Stimulated activated CD4-positive, alpha-beta T cell treated with anti-CD3 and anti-CD28 coated beads, Interleukin-1b, Interleukin-23, amount 100 ng/mL, for 1 hour (primary cell): ENCODE measurements around the gene C1orf159.
A peak's percentile ranks its signal among the peaks of the same experiment; 100 is the strongest.
"Not testable (repeated sequence)": the region's sequence is repeated elsewhere in the genome, so short reads cannot be mapped to it uniquely, and the experiment has no call there.

Experiments used
- DNase-seq, 2 donors: peaks; one replicate each; pipeline ENCODE4 v3.0.0-alpha.2; 2020; ENCODE audit warnings: low read depth in 2 of 2

The C1orf159 gene

GRCh38 chr1:1149416-1149815 lies 33.5 kb upstream of the C1orf159 start:
- no peak for DNase-seq

- no peak for DNase-seq
Observed at GRCh38 chr1:1148569-1148968, 32.7 kb upstream of the C1orf159 start.

- DNase-seq = no peak
Observed at GRCh38 chr1:1148061-1148460, 32.2 kb upstream of the C1orf159 start.

- no peak for DNase-seq
Observed at GRCh38 chr1:1146596-1146995, 30.7 kb upstream of the C1orf159 start.

GRCh38 chr1:1146026-1146425 lies 30.1 kb upstream of the C1orf159 start:
- no peak for DNase-seq

GRCh38 chr1:1145547-1145914 lies 29.6 kb upstream of the C1orf159 start:
- no peak for DNase-seq

- no peak for DNase-seq
Observed at GRCh38 chr1:1144843-1145546, 29.1 kb upstream of the C1orf159 start.

DNA sequence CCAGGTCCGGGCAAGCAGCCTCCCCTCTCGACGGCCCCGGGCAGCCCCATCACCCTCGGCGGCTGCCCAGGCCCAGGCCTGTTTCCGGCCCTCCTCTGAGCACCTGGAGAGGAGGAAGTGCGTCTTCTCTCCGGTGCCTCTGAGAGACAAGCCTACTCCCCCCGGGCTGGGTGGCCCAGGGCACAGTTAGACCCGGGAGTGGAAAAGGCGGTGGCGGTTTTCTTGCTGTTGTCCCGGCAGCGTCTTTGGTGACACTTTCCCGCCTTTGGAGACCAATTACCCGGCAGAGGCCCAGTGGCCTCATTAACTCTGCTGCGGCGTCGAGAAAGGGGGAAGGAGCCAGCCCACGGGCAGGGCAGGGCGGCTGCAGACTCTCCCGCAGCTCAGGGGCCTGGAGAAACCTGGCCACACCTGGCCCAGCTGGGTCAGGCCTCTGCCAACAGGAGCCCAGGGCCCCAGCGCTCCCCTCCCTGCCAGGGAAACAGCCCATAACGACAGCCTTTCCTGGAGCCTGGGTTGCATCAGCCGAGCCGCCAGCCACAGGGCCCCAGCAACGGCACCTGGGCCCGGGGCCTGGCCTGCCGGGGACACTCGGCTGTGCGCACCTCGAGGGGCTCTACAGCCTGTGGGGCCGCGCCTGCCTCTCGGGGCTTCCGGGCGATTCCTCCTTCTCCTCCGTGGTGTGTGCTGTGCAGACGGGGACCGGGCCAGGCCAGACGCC lies 28.4 kb upstream of the C1orf159 start:
- DNase-seq = peak in 1 of 2 donors; percentile 23

DNA sequence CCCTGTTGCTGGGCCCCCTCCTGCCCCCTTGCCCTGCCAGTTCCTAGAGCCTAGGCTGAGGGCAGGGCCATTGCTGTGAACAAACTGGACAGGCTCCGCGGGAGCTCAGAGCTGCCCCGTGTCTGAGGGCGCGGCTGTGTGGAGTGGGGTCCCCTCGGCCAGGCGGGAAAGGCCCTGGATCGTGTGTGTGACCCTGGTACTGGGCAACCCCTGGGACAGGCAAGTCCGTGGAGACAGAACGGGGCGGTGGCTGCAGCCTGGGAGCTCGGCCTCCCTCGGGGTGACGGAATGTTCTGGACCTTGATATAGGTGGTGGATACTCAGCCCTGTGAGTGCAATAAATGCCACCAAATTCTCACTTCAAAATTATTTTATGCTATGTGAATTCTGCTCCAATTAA lies 27.7 kb upstream of the C1orf159 start:
- no peak for DNase-seq

GRCh38 chr1:1142844-1143243 lies 27.0 kb upstream of the C1orf159 start:
- DNase-seq = no peak

DNA sequence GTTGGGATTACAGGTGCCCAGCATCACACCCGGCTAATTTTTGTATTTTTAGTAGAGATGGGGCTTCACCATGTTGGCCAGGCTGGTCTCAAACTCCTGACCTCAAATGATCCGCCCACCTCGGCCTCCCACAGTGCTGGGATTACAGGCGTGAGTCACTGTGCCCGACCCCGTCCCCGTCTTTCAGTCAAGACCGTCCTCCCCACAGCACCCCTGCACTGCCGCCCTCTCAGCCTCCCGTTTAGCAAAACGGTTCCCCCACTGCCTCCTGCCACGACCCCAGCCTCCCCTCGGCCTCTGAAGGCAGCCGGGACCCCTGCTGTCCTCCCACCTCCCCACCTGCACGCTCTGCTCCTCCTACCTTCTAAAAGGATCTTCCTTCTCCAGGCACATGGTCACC lies 26.5 kb upstream of the C1orf159 start:
- not testable (repeated sequence) for DNase-seq

DNA sequence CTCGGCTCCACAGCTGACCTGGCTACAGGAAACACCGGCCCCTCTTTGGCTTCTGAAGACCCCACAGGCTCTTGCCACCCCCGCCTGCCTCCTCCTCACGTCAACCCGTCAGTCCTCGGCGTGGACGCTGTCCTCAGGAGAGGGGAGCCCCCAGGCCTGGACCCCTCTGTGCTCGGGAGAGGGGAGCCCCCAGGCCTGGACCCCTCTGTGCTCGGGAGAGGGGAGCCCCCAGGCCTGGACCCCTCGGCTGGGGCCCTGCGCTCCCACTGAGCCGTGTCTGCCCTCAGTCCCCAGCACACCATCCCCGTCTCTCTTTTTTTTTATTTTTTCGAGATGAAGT lies 26.0 kb upstream of the C1orf159 start:
- no peak for DNase-seq

DNA sequence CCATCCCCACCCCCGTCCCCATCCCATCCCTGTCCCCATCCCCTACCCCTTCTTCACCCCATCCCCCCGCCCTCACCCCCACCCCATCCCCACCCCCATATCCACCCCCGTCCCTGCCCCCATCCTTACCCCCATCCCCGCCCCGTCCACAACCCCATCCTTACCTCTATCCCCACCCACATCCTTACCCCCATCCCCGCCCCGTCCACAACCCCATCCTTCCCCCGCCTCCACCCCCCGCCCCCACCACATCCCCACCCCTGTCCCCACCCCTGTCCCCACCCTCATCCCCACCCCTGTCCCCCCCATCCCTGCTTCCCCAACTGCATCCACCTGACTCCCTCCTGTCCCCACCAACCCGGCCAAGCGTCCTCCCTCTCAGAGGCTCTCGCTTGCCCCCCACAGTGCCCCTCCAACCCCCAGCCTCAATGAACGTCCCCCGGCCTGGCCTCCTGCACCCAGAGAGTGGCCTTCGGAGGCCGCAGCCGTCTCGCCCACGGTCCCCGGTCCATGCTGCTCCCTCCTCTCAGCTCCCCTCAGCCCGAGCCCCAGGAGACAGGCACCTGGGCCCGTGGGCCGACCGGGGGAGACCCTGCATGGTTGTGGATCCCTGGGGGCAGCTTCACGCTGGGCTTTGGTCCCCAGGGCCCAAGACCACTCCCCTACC lies 25.5 kb upstream of the C1orf159 start:
- DNase-seq = no peak

DNA sequence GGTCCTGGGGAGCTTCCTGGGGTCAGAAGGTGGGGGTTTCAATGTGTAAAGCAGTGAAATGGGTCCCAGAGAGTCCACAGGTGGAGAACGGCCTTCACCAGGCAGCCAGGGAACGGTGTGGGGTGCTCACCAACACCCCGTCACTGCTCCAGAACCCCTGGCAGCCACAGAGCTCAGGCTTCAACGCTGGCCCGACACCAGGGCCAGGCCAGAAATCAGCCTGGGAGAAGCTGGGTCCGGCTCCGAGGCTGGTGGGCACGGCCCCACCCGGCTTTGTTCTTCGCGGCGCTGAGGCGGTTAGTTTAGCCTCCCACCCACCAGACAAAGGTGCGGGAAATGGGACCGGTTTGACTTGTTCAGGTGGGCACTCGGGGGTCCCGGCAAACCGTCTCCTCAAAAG lies 24.8 kb upstream of the C1orf159 start:
- no peak for DNase-seq

DNA sequence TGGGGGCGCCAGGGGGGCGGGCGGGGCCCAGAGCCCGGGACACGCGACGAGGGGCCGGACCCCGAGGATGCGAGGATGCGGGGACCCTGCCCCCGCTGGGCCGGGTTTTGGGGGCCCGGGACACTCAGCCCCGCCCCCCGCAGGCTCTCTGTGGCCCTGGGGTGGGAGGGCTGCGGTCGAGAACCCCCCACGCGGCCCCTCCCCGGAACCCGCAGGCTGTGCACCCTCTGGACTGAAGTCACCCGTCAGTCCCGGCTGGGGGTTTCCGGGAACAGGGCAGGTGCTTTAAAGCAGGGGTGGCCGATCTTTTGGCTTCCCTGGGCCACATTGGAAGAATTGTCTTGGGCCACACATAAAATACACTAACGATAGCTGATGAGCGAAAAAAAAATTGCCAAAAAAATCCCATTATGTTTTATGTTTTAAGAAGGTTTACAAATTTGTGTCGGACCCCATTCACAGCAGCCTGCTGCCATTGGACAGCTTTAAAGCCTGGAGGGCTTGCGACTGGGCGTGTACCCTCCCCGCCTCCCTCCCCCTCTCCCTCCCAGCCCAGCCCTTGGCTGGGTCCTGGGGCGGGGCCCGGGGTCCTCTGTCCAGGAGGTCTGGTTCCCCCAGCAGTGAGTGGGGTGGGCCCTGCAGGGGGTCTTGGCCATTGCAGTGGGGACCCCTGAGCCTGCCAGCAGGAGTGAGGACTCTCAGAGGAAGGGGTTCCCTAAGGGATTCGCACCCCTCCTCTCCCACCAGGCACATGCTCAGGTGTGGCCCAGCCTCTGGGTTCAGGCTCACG lies 21.6 kb upstream of the C1orf159 start:
- peak; percentile 40 to 55 for DNase-seq

GRCh38 chr1:1136547-1137230 lies 20.8 kb upstream of the C1orf159 start:
- DNase-seq = no peak

GRCh38 chr1:1135339-1136136 lies 19.6 kb upstream of the C1orf159 start:
- no peak for DNase-seq

DNA sequence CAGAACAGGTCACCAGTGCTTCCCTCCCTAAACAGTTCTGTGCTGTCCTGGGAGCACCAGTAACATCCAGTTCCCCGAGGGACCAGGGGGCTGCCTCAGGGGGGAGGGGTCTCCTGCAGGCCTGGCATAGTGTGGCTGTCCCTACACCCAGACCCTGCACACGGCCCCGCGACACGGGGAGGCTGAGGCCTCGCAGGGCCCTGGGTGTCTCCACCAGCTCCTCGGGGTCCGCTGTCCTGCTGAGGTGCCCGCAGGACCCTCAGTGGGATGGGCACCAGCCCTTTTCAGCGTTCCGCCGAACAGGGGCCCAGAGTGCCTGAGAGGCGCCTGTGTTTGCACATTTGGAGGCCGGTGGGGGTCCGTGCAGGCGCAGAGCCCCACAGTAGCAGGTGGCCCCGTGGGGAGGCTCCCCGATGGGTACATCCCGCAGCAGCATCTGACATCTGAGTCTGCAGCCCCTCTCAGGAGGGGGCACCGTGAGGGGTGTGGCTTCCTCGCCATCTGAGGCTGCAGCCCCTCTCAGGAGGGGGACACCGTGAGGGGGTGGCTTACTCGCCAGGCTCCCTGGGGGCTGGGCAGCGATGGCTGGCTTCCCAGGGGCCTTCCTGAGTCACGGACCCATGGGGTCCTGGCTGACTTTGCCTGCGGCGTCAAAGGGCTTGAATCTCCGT lies 18.5 kb upstream of the C1orf159 start:
- DNase-seq = no peak

DNA sequence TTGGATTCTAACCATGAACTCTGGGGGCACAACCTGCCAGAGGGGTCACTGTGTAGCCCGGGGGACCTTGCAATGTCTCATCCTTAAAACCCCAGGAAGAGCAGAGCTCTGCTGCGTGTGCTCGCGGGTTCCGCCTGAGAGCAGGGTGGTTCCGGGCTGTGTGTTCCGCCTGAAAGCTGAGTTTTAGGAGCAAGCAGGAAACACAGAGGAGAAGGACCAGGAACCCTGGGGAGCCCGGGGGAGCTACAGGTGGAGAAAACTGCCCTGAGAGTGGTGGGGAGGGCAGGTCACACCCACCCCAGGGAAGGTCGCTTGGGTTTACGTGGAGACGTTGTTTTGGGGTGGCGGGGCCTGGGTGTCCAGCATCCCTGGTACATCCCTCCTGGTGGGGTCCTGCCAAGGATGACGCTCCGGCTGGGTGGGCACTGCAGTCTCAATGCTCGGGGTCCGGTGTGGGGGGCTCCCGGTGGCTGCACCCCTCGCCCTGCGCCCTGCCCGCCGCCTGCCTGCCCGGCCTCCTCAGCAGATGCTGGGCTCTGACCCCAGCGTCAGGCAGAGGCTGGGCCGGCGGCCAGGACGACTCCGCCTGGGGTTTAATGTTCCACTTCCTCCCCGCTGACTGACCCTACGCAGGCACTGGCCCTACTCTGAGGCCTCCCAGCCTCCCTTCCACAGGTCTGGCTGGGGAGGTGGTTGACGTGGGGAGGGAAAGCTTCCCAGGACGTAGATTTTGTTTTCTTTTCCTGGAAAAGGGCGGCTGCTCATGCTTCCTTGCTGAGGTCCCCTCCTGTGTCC lies 17.3 kb upstream of the C1orf159 start:
- DNase-seq = no peak
